ENCODE results near the gene MOV10L1. TPM values are rescaled to one million over a fixed set of nuclear protein-coding genes. Genes with fewer than 3 reads are reported as not detected.

The MOV10L1 gene
- total RNA-seq, 2 donors from 2014 or later = 0.36 to 18.9 TPM

- Histone ChIP-seq H3K4me3 (no peak overlapping the region), H3K9me3 (no peaks in the 10 kb centered on the region), H3K27ac (no peak overlapping the region), H3K36me3 (no peaks in the 10 kb centered on the region), H3K4me1 (replicated peaks) (peaks cover 6% of the 10 kb centered on the region), H3K27me3 (replicated peaks; ENCODE audit: insufficient read depth) (peaks cover 3% of the 10 kb centered on the region)
- intact Hi-C loops (cut with DNase I) = no loop called here
- TF ChIP-seq POLR2A (IDR thresholded peaks at IDR 0.05) = no peak
- no peak for TF ChIP-seq POLR2AphosphoS5 (IDR thresholded peaks at IDR 0.05)
- TF ChIP-seq CTCF (IDR thresholded peaks at IDR 0.05) = no peak
- DNase-seq (ENCODE audit: low spot score) = no peak
- WGBS = 77% methylated on average over 7 of the region's 7 CpGs
Observed at GRCh38 chr22:50059881-50060262, 29.9 kb upstream of the MOV10L1 start.

- peaks cover 6% of the 10 kb centered on the region for H3K4me1 ChIP-seq (replicated peaks)
- no peaks in the 10 kb centered on the region for H3K36me3 ChIP-seq
- WGBS = 66% methylated on average over 22 of the region's 28 CpGs
- H3K9me3 ChIP-seq = no peaks in the 10 kb centered on the region
- DNase-seq (ENCODE audit: low spot score) = no peak
- peaks cover 3% of the 10 kb centered on the region for H3K27me3 ChIP-seq (replicated peaks; ENCODE audit: insufficient read depth)
- TF ChIP-seq POLR2A (IDR thresholded peaks at IDR 0.05) = no peak
- TF ChIP-seq CTCF (IDR thresholded peaks at IDR 0.05) = no peak
- no peak for TF ChIP-seq POLR2AphosphoS5 (IDR thresholded peaks at IDR 0.05)
- intact Hi-C loops (cut with DNase I) = no loop called here
- H3K27ac ChIP-seq = no peak overlapping the region
- no peak overlapping the region for H3K4me3 ChIP-seq
Observed at GRCh38 chr22:50060441-50061140, 29.2 kb upstream of the MOV10L1 start.

- peaks cover 3% of the 10 kb centered on the region for H3K27me3 ChIP-seq (replicated peaks; ENCODE audit: insufficient read depth)
- intact Hi-C loops (cut with DNase I) = no loop called here
- 86% methylated on average over 27 of the region's 27 CpGs for WGBS
Observed at GRCh38 chr22:50061141-50061823, 28.5 kb upstream of the MOV10L1 start.

GRCh38 chr22:50061824-50062355, 27.9 kb upstream of the MOV10L1 start:
- WGBS = 85% methylated on average over 16 of the region's 17 CpGs
- H3K36me3 ChIP-seq = no peaks in the 10 kb centered on the region
- peaks cover 6% of the 10 kb centered on the region for H3K4me1 ChIP-seq (replicated peaks)
- intact Hi-C loops (cut with DNase I) = no loop called here
- peaks cover 3% of the 10 kb centered on the region for H3K27me3 ChIP-seq (replicated peaks; ENCODE audit: insufficient read depth)
- TF ChIP-seq POLR2AphosphoS5 (IDR thresholded peaks at IDR 0.05) = no peak
- no peak for TF ChIP-seq POLR2A (IDR thresholded peaks at IDR 0.05)
- TF ChIP-seq CTCF (IDR thresholded peaks at IDR 0.05) = no peak
- no peak for DNase-seq (ENCODE audit: low spot score)
- H3K4me3 ChIP-seq = no peak overlapping the region
- H3K9me3 ChIP-seq = no peaks in the 10 kb centered on the region
- H3K27ac ChIP-seq = no peak overlapping the region

More at GRCh38 chr22:50061141-50061823, 28.5 kb upstream of the MOV10L1 start:
- Histone ChIP-seq H3K4me3 (no peak overlapping the region), H3K36me3 (no peaks in the 10 kb centered on the region), H3K27ac (no peak overlapping the region), H3K4me1 (replicated peaks) (peaks cover 6% of the 10 kb centered on the region), H3K9me3 (no peaks in the 10 kb centered on the region)
- no peak for TF ChIP-seq CTCF (IDR thresholded peaks at IDR 0.05)
- DNase-seq (ENCODE audit: low spot score) = no peak
